ENCODE measurements around the gene RTL10.
A peak's percentile ranks its signal among the peaks of the same experiment; 100 is the strongest.

The RTL10 gene

DNA sequence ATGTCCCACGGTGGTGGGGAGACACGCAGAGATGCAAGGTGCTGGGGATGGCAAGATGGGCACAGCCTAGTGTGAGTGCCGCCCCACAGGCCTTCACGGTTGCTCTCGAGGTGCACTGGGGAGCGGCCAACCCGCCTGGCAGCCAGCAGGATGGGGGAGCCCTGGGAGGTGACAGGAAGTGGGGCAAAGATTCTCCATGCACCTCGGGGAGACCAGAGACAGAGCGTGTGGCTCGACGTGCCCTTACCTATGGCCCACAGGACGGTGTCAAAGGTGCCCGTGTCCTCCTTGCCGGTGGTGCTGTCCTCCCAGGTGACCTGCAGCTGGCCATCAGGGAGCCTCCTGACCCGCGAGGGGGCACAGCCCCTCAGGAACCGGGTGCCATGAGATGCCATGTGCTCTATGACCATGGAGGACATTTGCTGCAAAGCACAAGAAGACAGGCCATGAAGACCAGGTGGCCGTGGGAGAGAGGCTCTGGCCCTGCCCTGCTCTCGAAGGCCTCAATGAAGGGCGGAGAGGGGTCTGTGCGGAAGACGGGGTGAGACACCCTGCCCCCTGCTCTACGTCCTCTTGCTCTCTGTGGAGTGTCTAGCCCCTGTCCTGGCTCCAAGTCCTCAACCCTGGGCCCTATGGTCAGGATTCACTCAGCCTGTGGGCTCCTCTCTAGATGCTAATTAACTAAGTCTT, 40.6 kb upstream of the RTL10 start:
- no peaks in the 10 kb centered on the region for H4K20me1 ChIP-seq (ENCODE audit: control insufficient read depth, insufficient read depth, low read depth, low read length)
- no peak overlapping the region for H3K27ac ChIP-seq (ENCODE audit: low read depth, low read length)
- H3F3A ChIP-seq (ENCODE audit: control insufficient read depth, insufficient read depth) = peaks cover 12% of the 10 kb centered on the region
- H3K4me3 ChIP-seq (ENCODE audit: low read length) = no peak overlapping the region
- H3K79me2 ChIP-seq (ENCODE audit: control insufficient read depth, low read length) = no peaks in the 10 kb centered on the region
- no peaks in the 10 kb centered on the region for H3K27me3 ChIP-seq (ENCODE audit: control insufficient read depth, low read length)
- H3K9me3 ChIP-seq (ENCODE audit: control insufficient read depth, insufficient read depth, low read length) = no peaks in the 10 kb centered on the region
- H3K9me2 ChIP-seq (replicated peaks; ENCODE audit: control insufficient read depth, low read length) = no peaks in the 10 kb centered on the region
- no peak for TF ChIP-seq EZH2phosphoT487 (IDR thresholded peaks at IDR 0.05; ENCODE audit: borderline replicate concordance, low read length)
- TF ChIP-seq, protein P1, sequence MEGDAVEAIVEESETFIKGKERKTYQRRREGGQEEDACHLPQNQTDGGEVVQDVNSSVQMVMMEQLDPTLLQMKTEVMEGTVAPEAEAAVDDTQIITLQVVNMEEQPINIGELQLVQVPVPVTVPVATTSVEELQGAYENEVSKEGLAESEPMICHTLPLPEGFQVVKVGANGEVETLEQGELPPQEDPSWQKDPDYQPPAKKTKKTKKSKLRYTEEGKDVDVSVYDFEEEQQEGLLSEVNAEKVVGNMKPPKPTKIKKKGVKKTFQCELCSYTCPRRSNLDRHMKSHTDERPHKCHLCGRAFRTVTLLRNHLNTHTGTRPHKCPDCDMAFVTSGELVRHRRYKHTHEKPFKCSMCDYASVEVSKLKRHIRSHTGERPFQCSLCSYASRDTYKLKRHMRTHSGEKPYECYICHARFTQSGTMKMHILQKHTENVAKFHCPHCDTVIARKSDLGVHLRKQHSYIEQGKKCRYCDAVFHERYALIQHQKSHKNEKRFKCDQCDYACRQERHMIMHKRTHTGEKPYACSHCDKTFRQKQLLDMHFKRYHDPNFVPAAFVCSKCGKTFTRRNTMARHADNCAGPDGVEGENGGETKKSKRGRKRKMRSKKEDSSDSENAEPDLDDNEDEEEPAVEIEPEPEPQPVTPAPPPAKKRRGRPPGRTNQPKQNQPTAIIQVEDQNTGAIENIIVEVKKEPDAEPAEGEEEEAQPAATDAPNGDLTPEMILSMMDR (IDR thresholded peaks at IDR 0.05; ENCODE audit: low read depth, low read length, poor library complexity, severe bottlenecking) = no peak
- H3K36me3 ChIP-seq (ENCODE audit: control insufficient read depth, low read length) = peaks cover 7% of the 10 kb centered on the region
- H3K4me1 ChIP-seq (ENCODE audit: control insufficient read depth, low read length) = peaks cover 62% of the 10 kb centered on the region
- no peak overlapping the region for H3K4me2 ChIP-seq (ENCODE audit: low read length)

DNA sequence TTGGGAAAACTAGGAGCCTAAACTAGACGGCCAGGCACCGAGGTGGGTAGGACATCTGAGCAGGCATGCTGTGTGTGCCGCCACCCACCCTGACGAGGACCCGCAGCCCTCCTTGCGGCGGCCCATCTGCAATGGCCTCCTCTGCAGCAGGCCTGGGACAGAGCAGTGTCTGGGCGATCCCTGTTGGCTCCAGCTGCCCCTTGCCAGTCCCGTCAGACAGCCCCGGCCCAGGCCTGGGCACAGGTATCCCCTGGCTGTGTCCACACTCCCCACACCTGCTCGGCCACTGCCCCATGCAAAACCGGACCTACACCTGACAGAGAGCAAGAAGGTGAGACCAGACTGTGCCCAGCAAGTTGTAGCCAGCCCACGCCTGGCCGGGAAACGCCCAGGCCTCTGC, 38.7 kb upstream of the RTL10 start:
- H3K27ac ChIP-seq (ENCODE audit: low read depth, low read length) = peak overlapping the region; percentile 97; the same call in 1 of the 2 replicates
- H3K9me2 ChIP-seq (replicated peaks; ENCODE audit: control insufficient read depth, low read length) = no peaks in the 10 kb centered on the region
- peaks cover 17% of the 10 kb centered on the region for H3F3A ChIP-seq (ENCODE audit: control insufficient read depth, insufficient read depth)
- no peak overlapping the region for H3K4me2 ChIP-seq (ENCODE audit: low read length)
- no peak overlapping the region for H3K4me3 ChIP-seq (ENCODE audit: low read length)
- TF ChIP-seq, protein P1 (IDR thresholded peaks at IDR 0.05; ENCODE audit: low read depth, low read length, poor library complexity, severe bottlenecking) = no peak
- TF ChIP-seq EZH2phosphoT487 (IDR thresholded peaks at IDR 0.05; ENCODE audit: borderline replicate concordance, low read length) = no peak
- H3K27me3 ChIP-seq (ENCODE audit: control insufficient read depth, low read length) = no peaks in the 10 kb centered on the region
- H3K36me3 ChIP-seq (ENCODE audit: control insufficient read depth, low read length) = peaks cover 7% of the 10 kb centered on the region
- no peaks in the 10 kb centered on the region for H3K9me3 ChIP-seq (ENCODE audit: control insufficient read depth, insufficient read depth, low read length)
- peaks cover 63% of the 10 kb centered on the region for H3K4me1 ChIP-seq (ENCODE audit: control insufficient read depth, low read length)
- H3K79me2 ChIP-seq (ENCODE audit: control insufficient read depth, low read length) = no peaks in the 10 kb centered on the region
- H4K20me1 ChIP-seq (ENCODE audit: control insufficient read depth, insufficient read depth, low read depth, low read length) = no peaks in the 10 kb centered on the region

DNA sequence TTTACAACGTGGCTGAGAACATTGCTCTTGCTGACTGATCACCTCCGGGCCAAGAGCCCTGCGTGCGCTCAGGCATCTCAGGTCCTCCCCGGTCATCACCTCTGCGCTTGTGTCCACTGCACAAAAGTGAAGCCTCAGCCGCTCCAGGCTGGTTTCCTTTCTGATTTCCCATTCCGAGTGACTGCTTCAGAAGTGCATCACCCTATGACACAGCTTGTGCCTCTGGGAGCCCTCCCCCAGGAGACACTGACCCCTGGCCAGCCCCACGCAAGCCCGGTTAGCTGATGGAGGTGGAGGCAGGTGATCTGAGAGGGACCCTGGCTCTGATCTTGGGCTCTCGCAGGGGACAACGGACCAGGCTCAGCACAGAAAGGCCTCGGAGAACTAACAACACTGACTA, 38.3 kb upstream of the RTL10 start:
- peak overlapping the region; percentile 87 for H3K4me2 ChIP-seq (ENCODE audit: low read length)
- H3K27me3 ChIP-seq (ENCODE audit: control insufficient read depth, low read length) = no peaks in the 10 kb centered on the region
- no peaks in the 10 kb centered on the region for H3K9me2 ChIP-seq (replicated peaks; ENCODE audit: control insufficient read depth, low read length)
- no peaks in the 10 kb centered on the region for H4K20me1 ChIP-seq (ENCODE audit: control insufficient read depth, insufficient read depth, low read depth, low read length)
- TF ChIP-seq, protein P1 (IDR thresholded peaks at IDR 0.05; ENCODE audit: low read depth, low read length, poor library complexity, severe bottlenecking) = no peak
- no peak for TF ChIP-seq EZH2phosphoT487 (IDR thresholded peaks at IDR 0.05; ENCODE audit: borderline replicate concordance, low read length)
- H3K9me3 ChIP-seq (ENCODE audit: control insufficient read depth, insufficient read depth, low read length) = no peaks in the 10 kb centered on the region
- no peaks in the 10 kb centered on the region for H3K79me2 ChIP-seq (ENCODE audit: control insufficient read depth, low read length)
- peak overlapping the region; percentile 97 for H3K27ac ChIP-seq (ENCODE audit: low read depth, low read length)
- H3K36me3 ChIP-seq (ENCODE audit: control insufficient read depth, low read length) = peaks cover 7% of the 10 kb centered on the region
- peaks cover 63% of the 10 kb centered on the region for H3K4me1 ChIP-seq (ENCODE audit: control insufficient read depth, low read length)
- peaks cover 17% of the 10 kb centered on the region for H3F3A ChIP-seq (ENCODE audit: control insufficient read depth, insufficient read depth)
- H3K4me3 ChIP-seq (ENCODE audit: low read length) = peak overlapping the region; percentile 65; the same call in 1 of the 2 replicates
